ENCODE measurements around the gene FAM43A. TPM values are rescaled to one million over a fixed set of nuclear protein-coding genes. Genes with fewer than 3 reads are reported as not detected.

FAM43A gene
- total and polyA plus RNA-seq, 2 of the 8 experiments (the other 6 are each of a cell fraction or from before 2014, with no cell fraction given), result 2.3 to 2.6 TPM

- no peak for TF ChIP-seq GABPA (IDR thresholded peaks at IDR 0.05; ENCODE audit: borderline replicate concordance, insufficient read depth, low read length)
- TF ChIP-seq SAP30 (IDR thresholded peaks at IDR 0.05; ENCODE audit: insufficient read depth, insufficient replicate concordance, low read length), result no peak
- no peak for TF ChIP-seq RFX5 (IDR thresholded peaks at IDR 0.05; ENCODE audit: borderline replicate concordance, low read depth, low read length)
- no peak for TF ChIP-seq ATF3 (IDR thresholded peaks at IDR 0.05; ENCODE audit: insufficient read depth, low read depth, low read length)
- TF ChIP-seq FOSL1 (IDR thresholded peaks at IDR 0.05; ENCODE audit: insufficient read depth, low read depth, low read length), result no peak
- no peak for TF ChIP-seq SP2 (IDR thresholded peaks at IDR 0.05; ENCODE audit: low read length)
Observed at GRCh38 chr3:194676471-194676870, 9.2 kb upstream of the FAM43A start (continued).
